Activated gamma-delta T cell treated with anti-CD3 and anti-CD28 coated beads, Interleukin-2, amount 50 U/mL, for 16 hours (primary cell): ENCODE measurements around the gene KRTAP5-10.
"Not testable (repeated sequence)": the region's sequence is repeated elsewhere in the genome, so short reads cannot be mapped to it uniquely, and the experiment has no call there.

Experiments
- DNase-seq: peaks from one replicate; pipeline ENCODE4 v3.0.0-alpha.2; 2020; ENCODE audit warnings: low read depth

KRTAP5-10 gene

GRCh38 chr11:71565263-71565662 is at the start of gene KRTAP5-10:
KRTAP5-10 (plus strand) TSS chr11:71565563; CDS start chr11:71565588, 25 bp downstream.
- DNase-seq = no peak

GRCh38 chr11:71518506-71519471 is 46.6 kb upstream of the KRTAP5-10 start:
- DNase-seq = no peak

GRCh38 chr11:71519546-71519945 is 45.8 kb upstream of the KRTAP5-10 start:
- no peak for DNase-seq

GRCh38 chr11:71525188-71525937 is 40.0 kb upstream of the KRTAP5-10 start:
- DNase-seq = no peak

GRCh38 chr11:71525938-71526495 is 39.3 kb upstream of the KRTAP5-10 start:
- no peak for DNase-seq

- not testable (repeated sequence) for DNase-seq
Observed at GRCh38 chr11:71526796-71527575, 38.4 kb upstream of the KRTAP5-10 start, which contains the start of gene KRTAP5-7. KRTAP5-7 (plus strand) TSS chr11:71527267; CDS start chr11:71527301, 34 bp downstream.

- DNase-seq = no peak
Observed at GRCh38 chr11:71527576-71528210, 37.7 kb upstream of the KRTAP5-10 start.

- no peak for DNase-seq
Observed at GRCh38 chr11:71530602-71531001, 34.8 kb upstream of the KRTAP5-10 start.

- DNase-seq = no peak
Observed at GRCh38 chr11:71532036-71532610, 33.2 kb upstream of the KRTAP5-10 start.

- not testable (repeated sequence) for DNase-seq
Observed at GRCh38 chr11:71534711-71535608, 30.4 kb upstream of the KRTAP5-10 start.

GRCh38 chr11:71535825-71536224 is 29.5 kb upstream of the KRTAP5-10 start:
- no peak for DNase-seq

- no peak for DNase-seq
Observed at GRCh38 chr11:71537537-71537936, 27.8 kb upstream of the KRTAP5-10 start.

- DNase-seq = not testable (repeated sequence)
Observed at GRCh38 chr11:71537977-71538665, 27.2 kb upstream of the KRTAP5-10 start, which contains the start of gene KRTAP5-8. KRTAP5-8 (plus strand) TSS chr11:71538025; CDS start chr11:71538056, 31 bp downstream.

GRCh38 chr11:71538666-71538990 is 26.7 kb upstream of the KRTAP5-10 start:
- no peak for DNase-seq

- DNase-seq = no peak
Observed at GRCh38 chr11:71539017-71539416, 26.3 kb upstream of the KRTAP5-10 start.

GRCh38 chr11:71539971-71540370 is 25.4 kb upstream of the KRTAP5-10 start:
- DNase-seq = not testable (repeated sequence)

GRCh38 chr11:71540521-71541304 is 24.6 kb upstream of the KRTAP5-10 start:
- DNase-seq = not testable (repeated sequence)

GRCh38 chr11:71542382-71542781 is 23.0 kb upstream of the KRTAP5-10 start:
- no peak for DNase-seq
